Panc1 (cell line): Measurements from ENCODE around the gene OR51V1. TPM values are rescaled to one million over a fixed set of nuclear protein-coding genes. Genes with fewer than 3 reads are reported as not detected.

Experiments used
- ATAC-seq: fragments of 200-7000 bp; cut with Tn5 transposase; 2 replicates; pipeline ENCODE4 v1.9.1; 2020; ENCODE audit warnings: mild to moderate bottlenecking, moderate library complexity
- BruUV-seq: library from RNA; stranded (reverse); fragments of 400-500 nt; replicated peaks from 2 replicates; lab custom pipeline; 2021; lab: Mats Ljungman, UMichigan
- CTCF ChIA-PET: fragments of 300-600 bp; sonication (Branson Sonifier 250); formaldehyde crosslinking; loops from one replicate; lab custom pipeline; 2022; ENCODE audit warnings: antibody characterized with exemption; lab: Charles Lee
- POLR2A ChIA-PET: fragments of 300-600 bp; sonication (Branson Sonifier 250); formaldehyde crosslinking; loops from one replicate; lab custom pipeline; 2022; ENCODE audit warnings: antibody characterized with exemption; lab: Charles Lee
- DNase-seq: peaks from one replicate; pipeline ENCODE4 v3.0.0-alpha.2; 2010; ENCODE audit warnings: low read depth, low spot score
- H3K27ac ChIP-seq: 2 replicates; pipeline ENCODE4 v1.5.1; 2011; ENCODE audit warnings: mild to moderate bottlenecking, low read length, inconsistent platforms
- H3K27me3 ChIP-seq: fragments of 200-500 bp; sonication (Bioruptor generic); 2 replicates; pipeline ENCODE4 v1.6.0; 2014; ENCODE audit warnings: low read length, inconsistent platforms; ENCODE audit not compliant: control insufficient read depth, insufficient read depth
- H3K36me3 ChIP-seq: fragments of 200-500 bp; sonication (Bioruptor generic); 2 replicates; pipeline ENCODE4 v1.5.1; 2014; ENCODE audit warnings: inconsistent platforms, mild to moderate bottlenecking, low read length, moderate library complexity; ENCODE audit not compliant: control insufficient read depth, insufficient read depth
- H3K4me1 ChIP-seq: 2 replicates; pipeline ENCODE4 v1.5.1; 2011; ENCODE audit warnings: inconsistent platforms, mild to moderate bottlenecking, low read length, moderate library complexity; ENCODE audit not compliant: control insufficient read depth, insufficient read depth
- H3K4me3 ChIP-seq, 2 experiments: 2 replicates each; pipeline ENCODE4 v1.5.1; 2011 to 2012; ENCODE audit warnings: low read depth in 2 of 2, low read length in 2 of 2, mild to moderate bottlenecking in 2 of 2, inconsistent platforms in 1 of 2, moderate library complexity in 1 of 2
- H3K9me3 ChIP-seq: fragments of 200-500 bp; sonication (Bioruptor generic); 2 replicates; pipeline ENCODE4 v1.5.1; 2014; ENCODE audit warnings: low read depth, mild to moderate bottlenecking, inconsistent platforms, low read length, moderate library complexity; ENCODE audit not compliant: control insufficient read depth, insufficient read depth
- CTCF ChIP-seq: fragments of 450-650 bp; IDR thresholded peaks from 2 replicates; pipeline ENCODE4 v1.5.1; 2017; ENCODE audit warnings: mild to moderate bottlenecking
- POLR2AphosphoS5 ChIP-seq: IDR thresholded peaks from 2 replicates; pipeline ENCODE4 v1.6.1; 2012; ENCODE audit warnings: mild to moderate bottlenecking, low read depth, low read length, moderate library complexity
- REST ChIP-seq, 2 experiments: IDR thresholded peaks; 2 replicates each; pipeline ENCODE4 v1.6.1; 2011 to 2012; ENCODE audit warnings: low read depth in 2 of 2, control low read depth in 1 of 2, low read length in 1 of 2, mild to moderate bottlenecking in 1 of 2, moderate library complexity in 1 of 2; ENCODE audit not compliant: insufficient read depth in 1 of 2
- SIN3A ChIP-seq: IDR thresholded peaks from 2 replicates; pipeline ENCODE4 v1.6.1; 2012; ENCODE audit warnings: low read depth, mild to moderate bottlenecking, low read length, moderate library complexity, borderline replicate concordance; ENCODE audit not compliant: insufficient read depth
- TCF7L2 ChIP-seq: IDR thresholded peaks from 2 replicates; pipeline ENCODE4 v1.6.1; 2011; ENCODE audit warnings: mild to moderate bottlenecking, low read depth, low read length, inconsistent platforms
- in situ Hi-C: cut with HindIII; loops from 2 replicates; pipeline ENCODE4 v1.10.0; 2016; ENCODE audit warnings: low sequenced_read_pairs, low pct_unique_long_range_greater_than_20kb
- intact Hi-C: fragments of 100-400 bp; cut with micrococcal nuclease; formaldehyde crosslinking; loops from one replicate; pipeline ENCODE4 v1.10.0; 2022; ENCODE audit not compliant: unreplicated experiment
- total RNA-seq: library from RNA; stranded (reverse); gene quantifications from one replicate; pipeline ENCODE4 v1.2.1, GENCODE V29; 2021; ENCODE audit not compliant: unreplicated experiment

The OR51V1 gene
- total RNA-seq, 1 experiment from 2014 or later: not detected

GRCh38 chr11:5229356-5229755 lies 28.9 kb upstream of the OR51V1 start:
- H3K9me3 ChIP-seq: no peaks in the 10 kb centered on the region
- ChIA-PET CTCF (no interaction called here), POLR2A (no interaction called here)
- intact Hi-C loops (no loop called here), in situ Hi-C loops (no loop called here)
- DNase-seq (no peak), ATAC-seq (no peak)
- TF ChIP-seq CTCF (no peak), TCF7L2 (no peak)
- no peaks in the 10 kb centered on the region for H3K4me1 ChIP-seq
- H3K27me3 ChIP-seq: no peaks in the 10 kb centered on the region
- H3K4me3 ChIP-seq: no peak overlapping the region
- H3K36me3 ChIP-seq: no peaks in the 10 kb centered on the region
- H3K27ac ChIP-seq: no peak overlapping the region
- BruUV-seq: no TSS peak

- in situ Hi-C loops (no loop called here), intact Hi-C loops (no loop called here)
- DNase-seq (no peak), ATAC-seq (no peak)
- Histone ChIP-seq H3K4me1 (no peaks in the 10 kb centered on the region), H3K27me3 (no peaks in the 10 kb centered on the region), H3K36me3 (no peaks in the 10 kb centered on the region), H3K9me3 (no peaks in the 10 kb centered on the region), H3K27ac (no peak overlapping the region), H3K4me3 (no peak overlapping the region)
- BruUV-seq: no TSS peak
- ChIA-PET CTCF (no interaction called here), POLR2A (no interaction called here)
- no peak for TF ChIP-seq CTCF
- TF ChIP-seq REST (IDR thresholded peaks at IDR 0.05; ENCODE audit: insufficient read depth in 1 of 2, low read depth in 2 of 2, low read length in 1 of 2): no peak
- TF ChIP-seq POLR2AphosphoS5: no peak
Measured at GRCh38 chr11:5228124-5228523, 27.6 kb upstream of the OR51V1 start.

- ATAC-seq (no peak), DNase-seq (no peak)
- Histone ChIP-seq H3K27me3 (no peaks in the 10 kb centered on the region), H3K9me3 (no peaks in the 10 kb centered on the region), H3K4me1 (no peaks in the 10 kb centered on the region), H3K27ac (no peak overlapping the region), H3K4me3 (no peak overlapping the region), H3K36me3 (no peaks in the 10 kb centered on the region)
- POLR2A ChIA-PET: no interaction called here
- CTCF ChIA-PET: no interaction called here
- in situ Hi-C loops: no loop called here
- intact Hi-C loops: no loop called here
- no peak for TF ChIP-seq CTCF
- no peak for TF ChIP-seq TCF7L2
- no peak for TF ChIP-seq SIN3A
- TF ChIP-seq POLR2AphosphoS5: no peak
- no peak for TF ChIP-seq REST (IDR thresholded peaks at IDR 0.05; ENCODE audit: insufficient read depth in 1 of 2, low read depth in 2 of 2, low read length in 1 of 2)
- no TSS peak for BruUV-seq
Measured at GRCh38 chr11:5227681-5228080, 27.2 kb upstream of the OR51V1 start.
